GM13977 (cell line): ENCODE data around the gene EHMT1.

Source experiments
- DNase-seq: peaks from one replicate; pipeline ENCODE4 v3.0.0; 2012; ENCODE audit warnings: low spot score
- in situ Hi-C: fragments of 300-500 bp; cut with MboI; formaldehyde crosslinking; loops from one replicate; pipeline ENCODE4 v1.12.0; 2022; ENCODE audit warnings: low sequenced_read_pairs, low pct_unique_long_range_greater_than_20kb, mixed read lengths, inconsistent platforms; ENCODE audit not compliant: unreplicated experiment
- TF ChIP-seq, protein P1 (sequence below): IDR thresholded peaks from 2 replicates; pipeline ENCODE4 v1.5.1; 2012; ENCODE audit warnings: mild to moderate bottlenecking, control low read depth; ENCODE audit not compliant: insufficient read depth; ENCODE audit errors: extremely low read depth, missing control alignments

The EHMT1 gene

DNA sequence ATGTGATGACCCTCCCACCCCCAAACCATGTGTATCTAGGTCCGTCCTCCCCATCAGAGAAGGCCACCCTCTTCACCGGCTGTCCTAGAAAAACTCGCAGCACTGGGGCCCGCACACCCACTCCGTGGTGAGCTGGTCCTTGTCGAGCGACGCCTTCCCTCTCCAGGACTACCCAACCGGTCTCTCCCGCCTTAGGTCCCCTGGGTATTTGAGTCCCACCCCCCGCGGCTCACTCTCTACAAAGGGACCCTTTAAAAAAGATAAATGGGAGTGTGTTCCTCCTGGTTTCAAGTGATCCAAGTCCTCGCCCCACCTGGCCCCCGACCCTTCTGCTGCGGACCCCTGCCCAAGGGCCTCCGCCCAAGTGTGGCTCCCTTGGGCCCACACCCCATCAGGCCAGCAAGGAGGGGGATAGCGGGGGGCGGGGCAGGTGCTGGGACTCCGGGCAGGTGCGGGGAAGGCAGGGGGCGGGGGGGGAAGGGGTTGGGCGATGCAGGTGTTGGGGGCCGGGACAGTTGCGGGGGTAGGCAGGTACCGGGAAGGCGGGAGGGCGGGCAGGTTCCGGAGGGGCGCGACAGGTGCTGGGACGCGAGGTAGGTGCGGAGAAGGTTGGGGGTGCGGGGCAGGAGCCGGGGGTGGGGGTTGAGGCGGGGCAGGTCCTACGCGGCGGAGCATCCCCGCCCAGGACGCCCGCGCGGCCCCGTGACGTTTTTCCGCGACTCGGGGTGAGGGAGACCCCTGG lies 14.3 kb upstream of the EHMT1 start:
- TF ChIP-seq, protein P1, sequence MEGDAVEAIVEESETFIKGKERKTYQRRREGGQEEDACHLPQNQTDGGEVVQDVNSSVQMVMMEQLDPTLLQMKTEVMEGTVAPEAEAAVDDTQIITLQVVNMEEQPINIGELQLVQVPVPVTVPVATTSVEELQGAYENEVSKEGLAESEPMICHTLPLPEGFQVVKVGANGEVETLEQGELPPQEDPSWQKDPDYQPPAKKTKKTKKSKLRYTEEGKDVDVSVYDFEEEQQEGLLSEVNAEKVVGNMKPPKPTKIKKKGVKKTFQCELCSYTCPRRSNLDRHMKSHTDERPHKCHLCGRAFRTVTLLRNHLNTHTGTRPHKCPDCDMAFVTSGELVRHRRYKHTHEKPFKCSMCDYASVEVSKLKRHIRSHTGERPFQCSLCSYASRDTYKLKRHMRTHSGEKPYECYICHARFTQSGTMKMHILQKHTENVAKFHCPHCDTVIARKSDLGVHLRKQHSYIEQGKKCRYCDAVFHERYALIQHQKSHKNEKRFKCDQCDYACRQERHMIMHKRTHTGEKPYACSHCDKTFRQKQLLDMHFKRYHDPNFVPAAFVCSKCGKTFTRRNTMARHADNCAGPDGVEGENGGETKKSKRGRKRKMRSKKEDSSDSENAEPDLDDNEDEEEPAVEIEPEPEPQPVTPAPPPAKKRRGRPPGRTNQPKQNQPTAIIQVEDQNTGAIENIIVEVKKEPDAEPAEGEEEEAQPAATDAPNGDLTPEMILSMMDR: no peak
- no peak for DNase-seq
- in situ Hi-C loops: no loop called here

- in situ Hi-C loops: no loop called here
- TF ChIP-seq, protein P1: no peak
- peak; percentile 100 for DNase-seq
These were observed 13.4 kb upstream of the EHMT1 start, which contains the start of gene ARRDC1 for GRCh38 chr9:137605121-137606004. Gene ARRDC1 (plus strand): TSS chr9:137605686. CDS start chr9:137605718, 32 bp downstream.

- TF ChIP-seq, protein P1: no peak
- DNase-seq: no peak
- in situ Hi-C loops: no loop called here
These were observed 12.7 kb upstream of the EHMT1 start for GRCh38 chr9:137606005-137606621.

GRCh38 chr9:137606734-137607138 lies 12.1 kb upstream of the EHMT1 start:
- TF ChIP-seq, protein P1: no peak
- no peak for DNase-seq
- in situ Hi-C loops: no loop called here

GRCh38 chr9:137607141-137607857 lies 11.5 kb upstream of the EHMT1 start:
- DNase-seq: no peak
- in situ Hi-C loops: no loop called here
- TF ChIP-seq, protein P1: no peak

DNA sequence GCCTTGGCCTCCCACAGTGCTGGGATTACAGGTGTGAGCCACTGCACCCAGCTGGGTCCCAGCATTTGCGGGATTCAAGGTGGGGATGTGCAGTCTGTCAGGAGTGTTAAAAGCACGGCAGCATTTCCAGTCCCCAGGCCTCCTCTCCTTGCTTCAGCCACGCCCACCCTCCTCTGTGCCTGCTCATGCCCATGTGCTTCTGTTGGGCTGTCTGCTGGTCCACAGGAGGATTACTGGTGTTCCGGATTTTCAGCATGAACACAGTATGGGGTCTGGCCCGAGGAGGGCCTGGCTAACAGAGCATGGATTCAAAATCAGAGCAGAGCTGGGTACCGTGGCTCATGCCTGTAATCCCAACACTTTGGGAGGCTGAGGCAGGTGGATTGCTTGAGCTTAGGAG lies 7.9 kb upstream of the EHMT1 start:
- in situ Hi-C loops: no loop called here
- TF ChIP-seq, protein P1: no peak
- DNase-seq: no peak
